Memory B cell (primary cell): ENCODE data around the gene VDAC2.

Experiments used
- ATAC-seq: fragments of 150-1000 bp; cut with Tn5 transposase; 2 replicates; pipeline ENCODE4 v1.10.0; 2021; ENCODE audit warnings: low read depth, mild to moderate bottlenecking, moderate library complexity
- DNase-seq, 2 donors: peaks; one replicate each; pipeline ENCODE4 v3.0.0; 2022; ENCODE audit warnings: low spot score in 2 of 2
- H3K27ac Mint-ChIP-seq: one replicate; pipeline ENCODE4 v1.8.0; 2022; ENCODE audit warnings: mild to moderate bottlenecking, moderate library complexity, mixed read lengths
- H3K27me3 Mint-ChIP-seq: one replicate; pipeline ENCODE4 v1.8.0; 2022; ENCODE audit warnings: mixed read lengths
- H3K36me3 Mint-ChIP-seq: one replicate; pipeline ENCODE4 v1.8.0; 2022; ENCODE audit warnings: mild to moderate bottlenecking, mixed read lengths
- H3K4me1 Mint-ChIP-seq: one replicate; pipeline ENCODE4 v1.8.0; 2022; ENCODE audit warnings: mixed read lengths
- H3K4me3 Mint-ChIP-seq: one replicate; pipeline ENCODE4 v1.8.0; 2022; ENCODE audit warnings: mild to moderate bottlenecking, moderate library complexity, mixed read lengths
- H3K9me3 Mint-ChIP-seq: one replicate; pipeline ENCODE4 v1.8.0; 2022; ENCODE audit warnings: mixed read lengths

VDAC2 gene

GRCh38 chr10:75269605-75270004 lies 59.0 kb downstream of the VDAC2 start:
- ATAC-seq (no peak), DNase-seq (no peak)
- Mint-ChIP-seq H3K36me3 (no peaks in the 10 kb centered on the region), H3K27ac (no peak overlapping the region), H3K4me3 (no peak overlapping the region), H3K9me3 (no peaks in the 10 kb centered on the region), H3K27me3 (peaks cover 5% of the 10 kb centered on the region), H3K4me1 (no peaks in the 10 kb centered on the region)

GRCh38 chr10:75272094-75272493 lies 61.5 kb downstream of the VDAC2 start:
- ATAC-seq (no peak), DNase-seq (no peak)
- Mint-ChIP-seq H3K4me3 (no peak overlapping the region), H3K4me1 (no peaks in the 10 kb centered on the region), H3K36me3 (no peaks in the 10 kb centered on the region), H3K27ac (no peak overlapping the region), H3K9me3 (no peaks in the 10 kb centered on the region), H3K27me3 (peaks cover 6% of the 10 kb centered on the region)

- no peak for ATAC-seq
- Mint-ChIP-seq H3K27me3 (peaks cover 6% of the 10 kb centered on the region), H3K9me3 (no peaks in the 10 kb centered on the region), H3K4me1 (no peaks in the 10 kb centered on the region), H3K27ac (no peak overlapping the region), H3K4me3 (no peak overlapping the region), H3K36me3 (no peaks in the 10 kb centered on the region)
- DNase-seq: no peak
Observed at GRCh38 chr10:75272896-75273295, 62.3 kb downstream of the VDAC2 start.

GRCh38 chr10:75276069-75276872 lies 65.7 kb downstream of the VDAC2 start:
- H3K27ac Mint-ChIP-seq: no peak overlapping the region
- no peak overlapping the region for H3K4me3 Mint-ChIP-seq
- H3K4me1 Mint-ChIP-seq: no peaks in the 10 kb centered on the region
- no peaks in the 10 kb centered on the region for H3K9me3 Mint-ChIP-seq
- ATAC-seq (no peak), DNase-seq (no peak)
- H3K27me3 Mint-ChIP-seq: peaks cover 14% of the 10 kb centered on the region
- no peaks in the 10 kb centered on the region for H3K36me3 Mint-ChIP-seq

- DNase-seq: no peak
- Mint-ChIP-seq H3K4me3 (no peak overlapping the region), H3K4me1 (no peaks in the 10 kb centered on the region), H3K36me3 (no peaks in the 10 kb centered on the region), H3K9me3 (no peaks in the 10 kb centered on the region), H3K27me3 (peaks cover 20% of the 10 kb centered on the region), H3K27ac (no peak overlapping the region)
- ATAC-seq: no peak
Observed at GRCh38 chr10:75280236-75280635, 69.6 kb downstream of the VDAC2 start.
